Muscle layer of duodenum (tissue), 2 donors: Measurements from ENCODE around the gene FLNA.

ENCODE experiments used
- H3K27ac ChIP-seq: one replicate; pipeline ENCODE4 v1.7.0; 2013; ENCODE audit warnings: mild to moderate bottlenecking, low read length
- H3K27me3 ChIP-seq: one replicate; pipeline ENCODE4 v1.7.0; 2013; ENCODE audit warnings: low read depth, mild to moderate bottlenecking, control low read depth, low read length
- H3K36me3 ChIP-seq, 2 donors: one replicate each; pipeline ENCODE4 v1.7.0; 2013; ENCODE audit warnings: low read length in 2 of 2, control low read depth in 1 of 2, mild to moderate bottlenecking in 1 of 2; ENCODE audit not compliant: insufficient read depth in 2 of 2, control insufficient read depth in 1 of 2
- H3K4me1 ChIP-seq, 2 donors: one replicate each; pipeline ENCODE4 v1.7.0; 2013; ENCODE audit warnings: low read length in 2 of 2, mild to moderate bottlenecking in 2 of 2, control low read depth in 1 of 2, moderate library complexity in 1 of 2; ENCODE audit not compliant: insufficient read depth in 2 of 2, control insufficient read depth in 1 of 2
- H3K4me3 ChIP-seq, 2 donors: one replicate each; pipeline ENCODE4 v1.7.0; 2013; ENCODE audit warnings: low read length in 2 of 2, low read depth in 1 of 2, mild to moderate bottlenecking in 1 of 2
- H3K9me3 ChIP-seq, 2 donors: one replicate each; pipeline ENCODE4 v1.7.0; 2013; ENCODE audit warnings: low read length in 2 of 2, control low read depth in 1 of 2, mild to moderate bottlenecking in 1 of 2; ENCODE audit not compliant: control insufficient read depth in 1 of 2
- donor health status: healthy.

The FLNA gene

GRCh38 chrX:154371789-154372300 is 2.6 kb downstream of the FLNA start:
- H3K27me3 ChIP-seq = no peaks in the 10 kb centered on the region
- H3K4me1 ChIP-seq = peaks cover 0 to 22% of the 10 kb centered on the region in 2 donors
- no peaks in the 10 kb centered on the region for H3K9me3 ChIP-seq
- peak overlapping the region; percentile 62 to 84 for H3K4me3 ChIP-seq
- H3K27ac ChIP-seq = no peak overlapping the region
- H3K36me3 ChIP-seq = peaks cover 6 to 13% of the 10 kb centered on the region in 2 donors

GRCh38 chrX:154371017-154371788 is 3.2 kb downstream of the FLNA start:
- Histone ChIP-seq H3K9me3 (no peaks in the 10 kb centered on the region), H3K36me3 (peaks cover 6 to 18% of the 10 kb centered on the region in 2 donors), H3K27ac (no peak overlapping the region), H3K27me3 (no peaks in the 10 kb centered on the region), H3K4me1 (peaks cover 0 to 27% of the 10 kb centered on the region in 2 donors), H3K4me3 (peak overlapping the region; percentile 61 to 84)

- Histone ChIP-seq H3K4me1 (peaks cover 0 to 35% of the 10 kb centered on the region in 2 donors), H3K27ac (peak overlapping the region; percentile 92), H3K36me3 (peaks cover 6 to 25% of the 10 kb centered on the region in 2 donors), H3K9me3 (no peaks in the 10 kb centered on the region), H3K4me3 (peak overlapping the region; percentile 84 to 86), H3K27me3 (no peaks in the 10 kb centered on the region)
Observed at GRCh38 chrX:154370300-154371016, 4.0 kb downstream of the FLNA start.

- H3K4me1 ChIP-seq = peaks cover 0 to 38% of the 10 kb centered on the region in 2 donors
- H3K4me3 ChIP-seq = peak overlapping the region; percentile 84 to 86
- no peaks in the 10 kb centered on the region for H3K9me3 ChIP-seq
- peaks cover 8 to 33% of the 10 kb centered on the region in 2 donors for H3K36me3 ChIP-seq
- H3K27me3 ChIP-seq = no peaks in the 10 kb centered on the region
- H3K27ac ChIP-seq = peak overlapping the region; percentile 92
Observed at GRCh38 chrX:154369449-154370299, 4.8 kb downstream of the FLNA start.

- Histone ChIP-seq H3K4me1 (peaks cover 0 to 40% of the 10 kb centered on the region in 2 donors), H3K27ac (peak overlapping the region; percentile 67), H3K36me3 (peaks cover 10 to 41% of the 10 kb centered on the region in 2 donors), H3K9me3 (no peaks in the 10 kb centered on the region), H3K4me3 (peak overlapping the region in 1 of 2 donors; percentile 84), H3K27me3 (no peaks in the 10 kb centered on the region)
Observed at GRCh38 chrX:154368630-154369448, 5.6 kb downstream of the FLNA start.

- peaks cover 13 to 45% of the 10 kb centered on the region in 2 donors for H3K36me3 ChIP-seq
- H3K4me1 ChIP-seq = peaks cover 0 to 36% of the 10 kb centered on the region in 2 donors
- H3K4me3 ChIP-seq = peak overlapping the region in 1 of 2 donors; percentile 84
Observed at GRCh38 chrX:154367474-154368308, 6.7 kb downstream of the FLNA start.

GRCh38 chrX:154366666-154367055 is 7.8 kb downstream of the FLNA start:
- H3K27ac ChIP-seq = peak overlapping the region; percentile 63
- no peaks in the 10 kb centered on the region for H3K27me3 ChIP-seq
- no peaks in the 10 kb centered on the region for H3K9me3 ChIP-seq
- H3K36me3 ChIP-seq = peaks cover 21 to 56% of the 10 kb centered on the region in 2 donors
- H3K4me3 ChIP-seq = peak overlapping the region in 1 of 2 donors; percentile 84
- peaks cover 0 to 36% of the 10 kb centered on the region in 2 donors for H3K4me1 ChIP-seq

More at GRCh38 chrX:154367474-154368308, 6.7 kb downstream of the FLNA start:
- Histone ChIP-seq H3K27ac (peak overlapping the region; percentile 67), H3K27me3 (no peaks in the 10 kb centered on the region), H3K9me3 (no peaks in the 10 kb centered on the region)

- Histone ChIP-seq H3K4me3 (peak overlapping the region in 1 of 2 donors; percentile 84), H3K27me3 (no peaks in the 10 kb centered on the region), H3K36me3 (peaks cover 26 to 61% of the 10 kb centered on the region in 2 donors), H3K4me1 (peaks cover 0 to 36% of the 10 kb centered on the region in 2 donors), H3K27ac (no peak overlapping the region), H3K9me3 (no peaks in the 10 kb centered on the region)
Observed at GRCh38 chrX:154365997-154366665, 8.3 kb downstream of the FLNA start.

GRCh38 chrX:154365052-154365600 is 9.3 kb downstream of the FLNA start:
- H3K4me1 ChIP-seq = peaks cover 0 to 36% of the 10 kb centered on the region in 2 donors
- no peaks in the 10 kb centered on the region for H3K27me3 ChIP-seq
- H3K36me3 ChIP-seq = peaks cover 26 to 64% of the 10 kb centered on the region in 2 donors
- no peaks in the 10 kb centered on the region for H3K9me3 ChIP-seq
- no peak overlapping the region for H3K27ac ChIP-seq
- no peak overlapping the region for H3K4me3 ChIP-seq
